Keratinocyte (primary cell): Measurements from ENCODE around the gene EEA1. TPM values are rescaled to one million over a fixed set of nuclear protein-coding genes. Genes with fewer than 3 reads are reported as not detected.

ENCODE experiments used
- DNase-seq: peaks from one replicate; pipeline ENCODE4 v3.0.0-alpha.2; 2011; ENCODE audit warnings: low read depth, missing footprints, low spot score
- FAIRE-seq: peaks from 2 replicates; lab custom pipeline; 2011; peaks lifted over from hg19 to GRCh38; lab: Jason Lieb, UNC
- H2AFZ ChIP-seq: 2 replicates; pipeline ENCODE4 v1.6.0; 2012; ENCODE audit warnings: low read length, control low read depth, inconsistent platforms; ENCODE audit not compliant: control insufficient read depth
- H3K27ac ChIP-seq: 2 replicates; pipeline ENCODE4 v1.5.1; 2011; ENCODE audit warnings: low read length; ENCODE audit not compliant: control insufficient read depth, insufficient read depth
- H3K27me3 ChIP-seq: 3 replicates; pipeline ENCODE4 v1.6.0; 2011; ENCODE audit warnings: low read length; ENCODE audit not compliant: control insufficient read depth, insufficient read depth; ENCODE audit errors: extremely low read depth
- H3K36me3 ChIP-seq, 2 experiments: 2 replicates in 1 of 2; 3 replicates in 1 of 2; pipeline ENCODE4 v1.5.1; 2011; ENCODE audit warnings: low read length in 2 of 2, mild to moderate bottlenecking in 1 of 2; ENCODE audit not compliant: control insufficient read depth in 2 of 2, insufficient read depth in 2 of 2; ENCODE audit errors: extremely low read depth in 1 of 2
- H3K4me1 ChIP-seq: 3 replicates; pipeline ENCODE4 v1.5.1; 2011; ENCODE audit warnings: low read length; ENCODE audit not compliant: control insufficient read depth, insufficient read depth; ENCODE audit errors: extremely low read depth
- H3K4me2 ChIP-seq: 3 replicates; pipeline ENCODE4 v1.6.0; 2011; ENCODE audit warnings: low read depth, low read length; ENCODE audit not compliant: control insufficient read depth, insufficient read depth; ENCODE audit errors: extremely low read depth
- H3K4me3 ChIP-seq, 3 experiments: fragments of 200-600 bp in 1 of 3; sonication (generic) in 1 of 3; 2 replicates in 2 of 3; 3 replicates in 1 of 3; pipeline ENCODE4 v1.5.1; 2011 to 2016; ENCODE audit warnings: low read length in 3 of 3, mild to moderate bottlenecking in 3 of 3, control low read depth in 2 of 3, inconsistent platforms in 1 of 3, low read depth in 1 of 3, mixed read lengths in 1 of 3, mixed run types in 1 of 3, moderate library complexity in 1 of 3; ENCODE audit not compliant: control insufficient read depth in 2 of 3, insufficient read depth in 2 of 3; ENCODE audit errors: extremely low read depth in 1 of 3
- H3K79me2 ChIP-seq: 2 replicates; pipeline ENCODE4 v1.6.0; 2012; ENCODE audit warnings: low read length; ENCODE audit not compliant: control insufficient read depth, insufficient read depth
- H3K9ac ChIP-seq: 3 replicates; pipeline ENCODE4 v1.6.0; 2011; ENCODE audit warnings: low read length; ENCODE audit not compliant: control insufficient read depth, insufficient read depth; ENCODE audit errors: extremely low read depth
- H3K9me1 ChIP-seq: 3 replicates; pipeline ENCODE4 v1.6.0; 2011; ENCODE audit warnings: low read length; ENCODE audit not compliant: control insufficient read depth, insufficient read depth; ENCODE audit errors: extremely low read depth
- H3K9me3 ChIP-seq: 2 replicates; pipeline ENCODE4 v1.5.1; 2012; ENCODE audit warnings: low read depth, low read length; ENCODE audit not compliant: control insufficient read depth
- H4K20me1 ChIP-seq: 3 replicates; pipeline ENCODE4 v1.6.0; 2011; ENCODE audit warnings: low read length; ENCODE audit not compliant: control insufficient read depth, insufficient read depth; ENCODE audit errors: extremely low read depth
- EZH2 ChIP-seq: IDR thresholded peaks from one replicate; pipeline ENCODE4 v1.6.1; 2012; ENCODE audit warnings: inconsistent platforms, mild to moderate bottlenecking, low read length, moderate library complexity
- dilution Hi-C: fragments of 300-500 bp; cut with MboI; formaldehyde crosslinking; loops from one replicate; pipeline ENCODE4 v1.7.0; 2020; ENCODE audit warnings: low sequenced_read_pairs; ENCODE audit not compliant: extremely low pct_ligation_motif_present
- polyA plus RNA-seq, 5 experiments: library from polyadenylated mRNA; depleted of rRNA in 3 of 5; stranded (reverse) in 3 of 5; stranded (forward) in 1 of 5; unstranded in 1 of 5; fragments of >200 nt; gene quantifications; 1 replicate in 1 of 5; 2 replicates in 3 of 5; 3 replicates in 1 of 5; pipeline versions ENCODE4 v1.2.1 to v1.2.3, GENCODE V29; 2011 to 2012; ENCODE audit warnings: missing spikeins in 2 of 5, low read depth in 1 of 5, low replicate concordance in 1 of 5
- TF ChIP-seq, protein P1 (sequence below), 3 experiments: IDR thresholded peaks in 1 of 3; conservative IDR thresholded peaks in 1 of 3; optimal IDR thresholded peaks in 1 of 3; 2 replicates in 2 of 3; 3 replicates in 1 of 3; pipeline versions ENCODE3 to v1.5.1; 2011; ENCODE audit warnings: low read length in 3 of 3, mild to moderate bottlenecking in 3 of 3, moderate library complexity in 2 of 3, control low read depth in 1 of 3, inconsistent platforms in 1 of 3; ENCODE audit not compliant: insufficient read depth in 2 of 3; ENCODE audit errors: extremely low read depth in 1 of 3

Gene EEA1
- polyA plus RNA-seq, 1 donor (not counting 4 experiments of a cell fraction or from before 2014, with no cell fraction given), result 14.3 TPM

DNA sequence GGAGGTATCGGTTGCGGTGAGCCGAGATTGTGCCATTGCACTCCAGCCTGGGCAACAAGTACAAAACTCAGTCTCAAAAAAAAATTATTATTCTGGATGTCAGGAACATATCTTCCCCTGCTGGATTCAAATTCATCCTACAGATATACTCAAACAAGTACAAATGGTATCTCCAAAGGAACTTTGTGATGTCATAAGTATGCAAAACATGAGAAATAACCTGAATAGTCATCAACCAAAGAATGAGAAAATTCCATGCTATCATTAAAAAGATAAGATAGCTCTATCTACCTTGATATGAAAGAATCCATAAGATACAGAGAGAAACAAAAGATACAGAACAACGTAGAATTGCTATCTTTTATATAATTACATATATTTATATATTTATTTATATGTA, 67.7 kb downstream of the EEA1 start:
- H3K9me1 ChIP-seq, result no peaks in the 10 kb centered on the region
- FAIRE-seq, result no peak
- H3K4me2 ChIP-seq, result no peak overlapping the region
- no peak overlapping the region for H3K4me3 ChIP-seq
- no peak for DNase-seq
- dilution Hi-C loops, result no loop called here
- no peaks in the 10 kb centered on the region for H3K27me3 ChIP-seq
- H3K79me2 ChIP-seq, result no peaks in the 10 kb centered on the region
- H3K36me3 ChIP-seq, result peaks cover 7 to 12% of the 10 kb centered on the region in 2 experiments
- no peak for TF ChIP-seq EZH2
- TF ChIP-seq, protein P1, sequence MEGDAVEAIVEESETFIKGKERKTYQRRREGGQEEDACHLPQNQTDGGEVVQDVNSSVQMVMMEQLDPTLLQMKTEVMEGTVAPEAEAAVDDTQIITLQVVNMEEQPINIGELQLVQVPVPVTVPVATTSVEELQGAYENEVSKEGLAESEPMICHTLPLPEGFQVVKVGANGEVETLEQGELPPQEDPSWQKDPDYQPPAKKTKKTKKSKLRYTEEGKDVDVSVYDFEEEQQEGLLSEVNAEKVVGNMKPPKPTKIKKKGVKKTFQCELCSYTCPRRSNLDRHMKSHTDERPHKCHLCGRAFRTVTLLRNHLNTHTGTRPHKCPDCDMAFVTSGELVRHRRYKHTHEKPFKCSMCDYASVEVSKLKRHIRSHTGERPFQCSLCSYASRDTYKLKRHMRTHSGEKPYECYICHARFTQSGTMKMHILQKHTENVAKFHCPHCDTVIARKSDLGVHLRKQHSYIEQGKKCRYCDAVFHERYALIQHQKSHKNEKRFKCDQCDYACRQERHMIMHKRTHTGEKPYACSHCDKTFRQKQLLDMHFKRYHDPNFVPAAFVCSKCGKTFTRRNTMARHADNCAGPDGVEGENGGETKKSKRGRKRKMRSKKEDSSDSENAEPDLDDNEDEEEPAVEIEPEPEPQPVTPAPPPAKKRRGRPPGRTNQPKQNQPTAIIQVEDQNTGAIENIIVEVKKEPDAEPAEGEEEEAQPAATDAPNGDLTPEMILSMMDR (optimal IDR thresholded peaks at IDR 0.05 in 1 of 3, IDR thresholded peaks at IDR 0.05 in 1 of 3, conservative IDR thresholded peaks at IDR 0.05 in 1 of 3; ENCODE audit: extremely low read depth in 1 of 3, insufficient read depth in 2 of 3, low read length in 3 of 3), result no peak
- H3K4me1 ChIP-seq, result no peaks in the 10 kb centered on the region
- no peaks in the 10 kb centered on the region for H4K20me1 ChIP-seq
- H3K27ac ChIP-seq, result no peak overlapping the region
- no peaks in the 10 kb centered on the region for H3K9me3 ChIP-seq
- H2AFZ ChIP-seq, result no peak overlapping the region
- no peak overlapping the region for H3K9ac ChIP-seq

DNA sequence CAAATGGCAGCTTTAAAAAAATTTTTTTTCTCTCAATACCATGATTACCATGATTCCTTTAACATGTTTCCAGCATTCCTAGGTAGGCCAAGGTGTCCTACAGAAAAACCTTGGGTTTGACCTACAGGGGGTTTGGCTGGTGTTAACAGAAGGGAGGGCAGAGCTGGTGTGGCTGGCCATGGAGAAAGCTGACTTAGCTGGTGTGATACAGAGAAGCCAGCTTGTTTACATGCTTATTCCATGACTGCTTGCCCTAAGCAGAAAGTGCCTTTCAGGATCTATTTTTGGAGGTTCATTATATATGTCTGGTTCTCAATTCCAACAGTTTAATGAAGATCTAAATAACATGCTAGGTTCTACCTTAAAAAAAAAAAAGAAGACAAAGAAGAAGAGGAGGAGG, 68.6 kb downstream of the EEA1 start:
- no peak for FAIRE-seq
- Histone ChIP-seq H3K9me1 (no peaks in the 10 kb centered on the region), H3K4me2 (no peak overlapping the region), H3K36me3 (peaks cover 7 to 12% of the 10 kb centered on the region in 2 experiments), H3K27me3 (no peaks in the 10 kb centered on the region), H3K9me3 (no peaks in the 10 kb centered on the region), H3K4me3 (no peak overlapping the region), H4K20me1 (no peaks in the 10 kb centered on the region), H3K9ac (no peak overlapping the region), H3K79me2 (no peaks in the 10 kb centered on the region), H3K4me1 (no peaks in the 10 kb centered on the region), H3K27ac (no peak overlapping the region), H2AFZ (no peak overlapping the region)
- dilution Hi-C loops, result no loop called here
- DNase-seq, result no peak
- TF ChIP-seq EZH2, result no peak
- TF ChIP-seq, protein P1 (optimal IDR thresholded peaks at IDR 0.05 in 1 of 3, IDR thresholded peaks at IDR 0.05 in 1 of 3, conservative IDR thresholded peaks at IDR 0.05 in 1 of 3; ENCODE audit: extremely low read depth in 1 of 3, insufficient read depth in 2 of 3, low read length in 3 of 3), result no peak
